ENCODE measurements around the gene IGDCC3.

GRCh38 chr15:65333148-65333820 is 44.5 kb downstream of the IGDCC3 start:
- TF ChIP-seq, protein P1, sequence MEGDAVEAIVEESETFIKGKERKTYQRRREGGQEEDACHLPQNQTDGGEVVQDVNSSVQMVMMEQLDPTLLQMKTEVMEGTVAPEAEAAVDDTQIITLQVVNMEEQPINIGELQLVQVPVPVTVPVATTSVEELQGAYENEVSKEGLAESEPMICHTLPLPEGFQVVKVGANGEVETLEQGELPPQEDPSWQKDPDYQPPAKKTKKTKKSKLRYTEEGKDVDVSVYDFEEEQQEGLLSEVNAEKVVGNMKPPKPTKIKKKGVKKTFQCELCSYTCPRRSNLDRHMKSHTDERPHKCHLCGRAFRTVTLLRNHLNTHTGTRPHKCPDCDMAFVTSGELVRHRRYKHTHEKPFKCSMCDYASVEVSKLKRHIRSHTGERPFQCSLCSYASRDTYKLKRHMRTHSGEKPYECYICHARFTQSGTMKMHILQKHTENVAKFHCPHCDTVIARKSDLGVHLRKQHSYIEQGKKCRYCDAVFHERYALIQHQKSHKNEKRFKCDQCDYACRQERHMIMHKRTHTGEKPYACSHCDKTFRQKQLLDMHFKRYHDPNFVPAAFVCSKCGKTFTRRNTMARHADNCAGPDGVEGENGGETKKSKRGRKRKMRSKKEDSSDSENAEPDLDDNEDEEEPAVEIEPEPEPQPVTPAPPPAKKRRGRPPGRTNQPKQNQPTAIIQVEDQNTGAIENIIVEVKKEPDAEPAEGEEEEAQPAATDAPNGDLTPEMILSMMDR (IDR thresholded peaks at IDR 0.05; ENCODE audit: insufficient read depth, low read length) = no peak
- TF ChIP-seq POLR2AphosphoS5 (IDR thresholded peaks at IDR 0.05; ENCODE audit: low read depth) (no peak), SPI1 (IDR thresholded peaks at IDR 0.05; ENCODE audit: borderline replicate concordance, low read depth) (no peak)
- TF ChIP-seq, protein P2, sequence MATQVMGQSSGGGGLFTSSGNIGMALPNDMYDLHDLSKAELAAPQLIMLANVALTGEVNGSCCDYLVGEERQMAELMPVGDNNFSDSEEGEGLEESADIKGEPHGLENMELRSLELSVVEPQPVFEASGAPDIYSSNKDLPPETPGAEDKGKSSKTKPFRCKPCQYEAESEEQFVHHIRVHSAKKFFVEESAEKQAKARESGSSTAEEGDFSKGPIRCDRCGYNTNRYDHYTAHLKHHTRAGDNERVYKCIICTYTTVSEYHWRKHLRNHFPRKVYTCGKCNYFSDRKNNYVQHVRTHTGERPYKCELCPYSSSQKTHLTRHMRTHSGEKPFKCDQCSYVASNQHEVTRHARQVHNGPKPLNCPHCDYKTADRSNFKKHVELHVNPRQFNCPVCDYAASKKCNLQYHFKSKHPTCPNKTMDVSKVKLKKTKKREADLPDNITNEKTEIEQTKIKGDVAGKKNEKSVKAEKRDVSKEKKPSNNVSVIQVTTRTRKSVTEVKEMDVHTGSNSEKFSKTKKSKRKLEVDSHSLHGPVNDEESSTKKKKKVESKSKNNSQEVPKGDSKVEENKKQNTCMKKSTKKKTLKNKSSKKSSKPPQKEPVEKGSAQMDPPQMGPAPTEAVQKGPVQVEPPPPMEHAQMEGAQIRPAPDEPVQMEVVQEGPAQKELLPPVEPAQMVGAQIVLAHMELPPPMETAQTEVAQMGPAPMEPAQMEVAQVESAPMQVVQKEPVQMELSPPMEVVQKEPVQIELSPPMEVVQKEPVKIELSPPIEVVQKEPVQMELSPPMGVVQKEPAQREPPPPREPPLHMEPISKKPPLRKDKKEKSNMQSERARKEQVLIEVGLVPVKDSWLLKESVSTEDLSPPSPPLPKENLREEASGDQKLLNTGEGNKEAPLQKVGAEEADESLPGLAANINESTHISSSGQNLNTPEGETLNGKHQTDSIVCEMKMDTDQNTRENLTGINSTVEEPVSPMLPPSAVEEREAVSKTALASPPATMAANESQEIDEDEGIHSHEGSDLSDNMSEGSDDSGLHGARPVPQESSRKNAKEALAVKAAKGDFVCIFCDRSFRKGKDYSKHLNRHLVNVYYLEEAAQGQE (IDR thresholded peaks at IDR 0.05; ENCODE audit: insufficient replicate concordance, low read depth) = no peak
